ENCODE data around the gene GOLGA3.
"Not testable (repeated sequence)": the region's sequence is repeated elsewhere in the genome, so short reads cannot be mapped to it uniquely, and the experiment has no call there.

The GOLGA3 gene

GRCh38 chr12:132809391-132809790 lies 19.3 kb downstream of the GOLGA3 start:
- not testable (repeated sequence) for H3K4me2 ChIP-seq (ENCODE audit: insufficient read depth, low read length, poor library complexity, severe bottlenecking); H2BK5ac ChIP-seq (ENCODE audit: low read length); H3K9me3 ChIP-seq (replicated peaks in 1 of 2; ENCODE audit: control insufficient read depth in 2 of 2, insufficient read depth in 1 of 2, low read depth in 1 of 2, low read length in 2 of 2); H3K23ac ChIP-seq (ENCODE audit: low read depth, low read length, poor library complexity); H4K91ac ChIP-seq (ENCODE audit: low read depth, low read length, poor library complexity); DNase-seq (ENCODE audit: low spot score); H2AK5ac ChIP-seq (ENCODE audit: low read depth, low read length); H3K18ac ChIP-seq (ENCODE audit: low read length); H2BK12ac ChIP-seq (ENCODE audit: low read length); H4K8ac ChIP-seq (ENCODE audit: low read depth, low read length); H3K9ac ChIP-seq (ENCODE audit: low read depth, low read length, poor library complexity); H3K27ac ChIP-seq (replicated peaks; ENCODE audit: low read length); H3K14ac ChIP-seq (ENCODE audit: low read length); H2BK120ac ChIP-seq (ENCODE audit: low read depth, low read length); H2BK15ac ChIP-seq (ENCODE audit: low read length); H3K4ac ChIP-seq (ENCODE audit: low read length); H3K27me3 ChIP-seq (ENCODE audit: control insufficient read depth in 3 of 3, insufficient read depth in 3 of 3, low read depth in 1 of 3, low read length in 3 of 3); H3K79me1 ChIP-seq (ENCODE audit: low read depth, low read length); H3K4me1 ChIP-seq (ENCODE audit: control insufficient read depth in 2 of 2, insufficient read depth in 1 of 2, low read depth in 1 of 2, low read length in 2 of 2); H2AFZ ChIP-seq (ENCODE audit: low read length); H3K4me3 ChIP-seq (ENCODE audit: low read length in 2 of 2)
- H3K36me3 ChIP-seq (replicated peaks in 1 of 2; ENCODE audit: control insufficient read depth in 2 of 2, insufficient read depth in 2 of 2, low read length in 2 of 2) = peaks cover 39 to 80% of the 10 kb centered on the region in 2 donors
- no CpG with 5 or more reads among the region's 13 CpGs for WGBS, 2 donors (ENCODE audit: extremely low coverage in 2 of 2, insufficient read length in 2 of 2, insufficient replicate concordance in 1 of 2)

DNA sequence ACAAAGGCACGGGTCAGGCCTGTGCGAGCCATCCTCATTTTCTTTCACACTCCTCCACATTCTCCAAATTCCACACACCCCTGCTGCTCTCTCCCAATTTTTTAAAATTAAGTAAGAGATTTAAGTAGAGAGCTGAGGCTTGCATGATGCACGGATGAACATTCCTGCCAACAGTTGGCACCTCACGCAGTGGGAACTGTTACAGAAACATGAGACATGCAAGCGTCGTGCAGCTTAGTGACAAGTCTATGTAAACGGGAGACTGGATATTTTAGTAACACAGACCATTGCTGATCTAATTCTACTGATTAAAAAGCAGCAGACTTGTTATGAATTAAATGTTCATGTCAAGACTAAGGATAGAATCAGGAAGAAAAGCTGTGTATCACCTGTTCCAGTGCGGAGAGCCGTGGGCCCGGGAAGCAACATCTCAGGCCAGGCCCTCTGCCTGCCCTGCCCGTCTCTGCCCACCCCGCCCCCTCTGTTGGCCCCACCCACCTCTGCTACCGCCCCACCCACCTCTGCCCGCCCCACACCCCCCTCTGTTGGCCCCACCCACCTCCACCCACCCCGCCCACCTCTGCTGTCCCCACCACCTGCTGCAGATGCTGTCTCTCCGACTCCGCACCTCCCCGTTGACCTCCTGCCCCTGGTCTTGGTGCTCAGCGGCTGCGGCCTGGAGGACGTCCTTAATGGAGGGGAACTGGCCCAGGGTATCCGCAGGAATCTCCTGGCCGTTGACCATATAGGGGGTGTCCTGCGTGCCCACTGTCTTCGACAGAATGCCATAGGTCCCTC lies 21.2 kb downstream of the GOLGA3 start:
- H3K36me3 ChIP-seq (replicated peaks in 1 of 2; ENCODE audit: control insufficient read depth in 2 of 2, insufficient read depth in 2 of 2, low read length in 2 of 2) = peaks cover 39 to 80% of the 10 kb centered on the region in 2 donors
- H3K4me1 ChIP-seq (ENCODE audit: control insufficient read depth in 2 of 2, insufficient read depth in 1 of 2, low read depth in 1 of 2, low read length in 2 of 2) = no peaks in the 10 kb centered on the region
- H3K14ac ChIP-seq (ENCODE audit: low read length) = no peak overlapping the region

GRCh38 chr12:132806857-132807256 lies 21.8 kb downstream of the GOLGA3 start:
- H2BK120ac ChIP-seq (ENCODE audit: low read depth, low read length) = no peak overlapping the region
- H3K23ac ChIP-seq (ENCODE audit: low read depth, low read length, poor library complexity) = no peak overlapping the region
- H2AK5ac ChIP-seq (ENCODE audit: low read depth, low read length) = no peak overlapping the region
- no peak overlapping the region for H4K8ac ChIP-seq (ENCODE audit: low read depth, low read length)
- H3K14ac ChIP-seq (ENCODE audit: low read length) = no peak overlapping the region
- no peak overlapping the region for H2AFZ ChIP-seq (ENCODE audit: low read length)
- no peak overlapping the region for H3K18ac ChIP-seq (ENCODE audit: low read length)
- H3K4ac ChIP-seq (ENCODE audit: low read length) = no peak overlapping the region
- no peaks in the 10 kb centered on the region for H3K27me3 ChIP-seq (ENCODE audit: control insufficient read depth in 3 of 3, insufficient read depth in 3 of 3, low read depth in 1 of 3, low read length in 3 of 3)
- no peak overlapping the region for H3K4me2 ChIP-seq (ENCODE audit: insufficient read depth, low read length, poor library complexity, severe bottlenecking)
- H2BK5ac ChIP-seq (ENCODE audit: low read length) = no peak overlapping the region
- H3K4me1 ChIP-seq (ENCODE audit: control insufficient read depth in 2 of 2, insufficient read depth in 1 of 2, low read depth in 1 of 2, low read length in 2 of 2) = no peaks in the 10 kb centered on the region
- peaks cover 37 to 80% of the 10 kb centered on the region in 2 donors for H3K36me3 ChIP-seq (replicated peaks in 1 of 2; ENCODE audit: control insufficient read depth in 2 of 2, insufficient read depth in 2 of 2, low read length in 2 of 2)
- no peak overlapping the region for H2BK12ac ChIP-seq (ENCODE audit: low read length)
- no peaks in the 10 kb centered on the region for H3K9me3 ChIP-seq (replicated peaks in 1 of 2; ENCODE audit: control insufficient read depth in 2 of 2, insufficient read depth in 1 of 2, low read depth in 1 of 2, low read length in 2 of 2)
- H3K4me3 ChIP-seq (ENCODE audit: low read length in 2 of 2) = no peak overlapping the region
- no peak overlapping the region for H2BK15ac ChIP-seq (ENCODE audit: low read length)
- no peak overlapping the region for H3K9ac ChIP-seq (ENCODE audit: low read depth, low read length, poor library complexity)
- no CpG with 5 or more reads among the region's 18 CpGs for WGBS, 2 donors (ENCODE audit: extremely low coverage in 2 of 2, insufficient read length in 2 of 2, insufficient replicate concordance in 1 of 2)
- H4K91ac ChIP-seq (ENCODE audit: low read depth, low read length, poor library complexity) = no peak overlapping the region
- H3K27ac ChIP-seq (replicated peaks; ENCODE audit: low read length) = no peak overlapping the region
- peaks cover 8% of the 10 kb centered on the region for H3K79me1 ChIP-seq (ENCODE audit: low read depth, low read length)
- no peak for DNase-seq (ENCODE audit: low spot score)

More for the DNA sequence above, 21.2 kb downstream of the GOLGA3 start:
- no peak overlapping the region for H3K18ac ChIP-seq (ENCODE audit: low read length)
- no peak overlapping the region for H2AK5ac ChIP-seq (ENCODE audit: low read depth, low read length)
- H3K9ac ChIP-seq (ENCODE audit: low read depth, low read length, poor library complexity) = no peak overlapping the region
- no peak overlapping the region for H3K4ac ChIP-seq (ENCODE audit: low read length)
- no peaks in the 10 kb centered on the region for H3K9me3 ChIP-seq (replicated peaks in 1 of 2; ENCODE audit: control insufficient read depth in 2 of 2, insufficient read depth in 1 of 2, low read depth in 1 of 2, low read length in 2 of 2)
- H4K8ac ChIP-seq (ENCODE audit: low read depth, low read length) = no peak overlapping the region
- no peak overlapping the region for H3K23ac ChIP-seq (ENCODE audit: low read depth, low read length, poor library complexity)
- H3K4me3 ChIP-seq (ENCODE audit: low read length in 2 of 2) = no peak overlapping the region
- H2AFZ ChIP-seq (ENCODE audit: low read length) = no peak overlapping the region
- no peak overlapping the region for H2BK15ac ChIP-seq (ENCODE audit: low read length)
- H2BK12ac ChIP-seq (ENCODE audit: low read length) = no peak overlapping the region
- DNase-seq (ENCODE audit: low spot score) = no peak
- H4K91ac ChIP-seq (ENCODE audit: low read depth, low read length, poor library complexity) = no peak overlapping the region
- H3K27ac ChIP-seq (replicated peaks; ENCODE audit: low read length) = no peak overlapping the region
- H3K79me1 ChIP-seq (ENCODE audit: low read depth, low read length) = peaks cover 8% of the 10 kb centered on the region
- H3K4me2 ChIP-seq (ENCODE audit: insufficient read depth, low read length, poor library complexity, severe bottlenecking) = no peak overlapping the region
- no peak overlapping the region for H2BK5ac ChIP-seq (ENCODE audit: low read length)
- H2BK120ac ChIP-seq (ENCODE audit: low read depth, low read length) = no peak overlapping the region
- WGBS, 2 donors (ENCODE audit: extremely low coverage in 2 of 2, insufficient read length in 2 of 2, insufficient replicate concordance in 1 of 2) = no CpG with 5 or more reads among the region's 25 CpGs
- no peaks in the 10 kb centered on the region for H3K27me3 ChIP-seq (ENCODE audit: control insufficient read depth in 3 of 3, insufficient read depth in 3 of 3, low read depth in 1 of 3, low read length in 3 of 3)

GRCh38 chr12:132804426-132804861 lies 24.2 kb downstream of the GOLGA3 start:
- Histone ChIP-seq H4K91ac (ENCODE audit: low read depth, low read length, poor library complexity) (no peak overlapping the region), H4K8ac (ENCODE audit: low read depth, low read length) (peak overlapping the region; percentile 82), H3K14ac (ENCODE audit: low read length) (no peak overlapping the region), H3K79me1 (ENCODE audit: low read depth, low read length) (peaks cover 8% of the 10 kb centered on the region), H3K4me3 (ENCODE audit: low read length in 2 of 2) (no peak overlapping the region), H3K23ac (ENCODE audit: low read depth, low read length, poor library complexity) (no peak overlapping the region), H2BK15ac (ENCODE audit: low read length) (no peak overlapping the region), H2BK5ac (ENCODE audit: low read length) (no peak overlapping the region), H3K9ac (ENCODE audit: low read depth, low read length, poor library complexity) (peak overlapping the region; percentile 4), H2AK5ac (ENCODE audit: low read depth, low read length) (no peak overlapping the region), H2BK12ac (ENCODE audit: low read length) (peak overlapping the region; percentile 41), H3K18ac (ENCODE audit: low read length) (no peak overlapping the region), H3K27ac (replicated peaks; ENCODE audit: low read length) (no peak overlapping the region), H3K4me1 (ENCODE audit: control insufficient read depth in 2 of 2, insufficient read depth in 1 of 2, low read depth in 1 of 2, low read length in 2 of 2) (no peaks in the 10 kb centered on the region), H2AFZ (ENCODE audit: low read length) (no peak overlapping the region), H3K36me3 (replicated peaks in 1 of 2; ENCODE audit: control insufficient read depth in 2 of 2, insufficient read depth in 2 of 2, low read length in 2 of 2) (peaks cover 50 to 87% of the 10 kb centered on the region in 2 donors), H2BK120ac (ENCODE audit: low read depth, low read length) (no peak overlapping the region), H3K4me2 (ENCODE audit: insufficient read depth, low read length, poor library complexity, severe bottlenecking) (no peak overlapping the region), H3K4ac (ENCODE audit: low read length) (no peak overlapping the region), H3K27me3 (ENCODE audit: control insufficient read depth in 3 of 3, insufficient read depth in 3 of 3, low read depth in 1 of 3, low read length in 3 of 3) (no peaks in the 10 kb centered on the region), H3K9me3 (replicated peaks in 1 of 2; ENCODE audit: control insufficient read depth in 2 of 2, insufficient read depth in 1 of 2, low read depth in 1 of 2, low read length in 2 of 2) (no peaks in the 10 kb centered on the region)
- DNase-seq (ENCODE audit: low spot score) = no peak
- no CpG with 5 or more reads among the region's 16 CpGs for WGBS, 2 donors (ENCODE audit: extremely low coverage in 2 of 2, insufficient read length in 2 of 2, insufficient replicate concordance in 1 of 2)

All from neuronal stem cell (in vitro differentiated cells).